Suppressor macrophage treated with lipopolysaccharide for 1 hour (primary cell): ENCODE results near the gene PRR3.
A peak's percentile ranks its signal among the peaks of the same experiment; 100 is the strongest.

Experiments used
- DNase-seq, 3 donors: peaks; one replicate each; pipeline ENCODE4 v3.0.0-alpha.2; 2020 to 2022

Gene PRR3

GRCh38 chr6:30541515-30542403 lies 15.3 kb upstream of the PRR3 start:
- peak; percentile 86 to 92 (median 89) for DNase-seq

GRCh38 chr6:30542404-30542725 lies 14.7 kb upstream of the PRR3 start:
- DNase-seq, result no peak

DNA sequence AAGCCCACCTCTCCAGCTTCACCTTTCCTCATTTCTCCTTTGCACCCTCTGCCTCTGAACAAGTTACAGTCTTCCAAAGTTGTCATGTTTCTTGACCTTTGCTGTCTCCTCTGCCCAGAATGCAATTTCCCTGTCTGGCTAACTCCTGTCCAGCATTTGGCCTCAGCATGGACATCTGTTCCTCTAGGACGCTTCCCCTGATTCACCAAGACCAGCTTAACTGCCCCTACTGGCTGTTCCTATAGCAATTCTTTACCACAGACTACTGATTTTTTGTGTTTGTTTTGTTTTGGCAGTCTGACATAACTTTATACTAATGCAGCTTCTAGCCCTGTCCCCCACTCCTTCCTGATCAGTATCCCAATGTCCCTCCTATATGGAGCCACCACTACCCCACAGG lies 14.2 kb upstream of the PRR3 start:
- no peak for DNase-seq

GRCh38 chr6:30543821-30544220 lies 13.3 kb upstream of the PRR3 start:
- no peak for DNase-seq

DNA sequence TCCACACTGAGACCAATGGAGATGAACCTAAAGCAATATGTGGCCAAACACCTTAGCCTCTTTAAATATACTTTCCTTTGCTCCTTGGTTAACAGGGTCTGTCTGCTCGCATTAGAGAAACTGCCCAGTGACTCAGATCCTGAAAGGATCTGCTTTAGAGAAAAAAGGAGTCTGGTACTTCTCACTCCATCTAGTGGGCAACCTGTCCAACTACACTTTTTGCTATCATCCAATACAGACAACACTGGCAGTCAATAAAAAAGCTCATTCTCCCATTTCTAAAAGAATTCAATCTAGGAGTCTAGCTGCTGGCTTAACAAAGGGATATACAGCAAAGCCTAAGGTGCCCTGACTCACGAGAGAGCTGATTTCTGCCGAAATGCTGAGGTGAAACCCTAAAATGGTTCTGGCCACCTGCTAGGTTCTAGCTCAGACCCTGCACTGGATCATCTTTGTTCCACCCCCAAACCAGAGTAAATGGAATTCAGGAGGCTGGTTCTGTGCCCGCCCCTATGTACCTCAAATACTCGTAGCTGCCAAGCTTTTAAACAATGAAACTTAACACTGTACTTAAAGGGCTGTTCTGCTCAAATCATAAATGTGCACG lies 12.3 kb upstream of the PRR3 start:
- peak; percentile 75 to 88 (median 85) for DNase-seq

DNA sequence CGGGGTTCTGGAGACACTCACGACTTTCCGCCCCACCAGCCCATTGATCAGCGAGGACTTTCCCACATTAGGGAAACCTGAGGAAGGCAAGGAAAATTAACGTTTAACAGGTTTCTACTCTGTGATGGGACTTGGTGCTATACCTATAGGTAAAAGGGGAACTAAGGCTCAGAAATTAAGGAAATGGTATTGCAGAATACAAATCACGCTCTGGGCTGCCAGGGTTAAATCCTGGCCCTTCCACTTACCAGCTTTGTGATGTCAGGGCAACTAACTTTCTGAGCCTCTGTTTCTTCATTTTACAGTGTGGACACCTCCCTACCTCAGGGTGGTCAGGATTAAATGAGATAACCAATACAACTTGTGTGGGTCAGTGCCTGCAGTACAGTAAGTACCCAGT lies 9.6 kb upstream of the PRR3 start:
- DNase-seq, result no peak

- no peak for DNase-seq
Measured at GRCh38 chr6:30548375-30548774, 8.7 kb upstream of the PRR3 start.

- DNase-seq, result no peak
Measured at GRCh38 chr6:30554404-30554803, 2.7 kb upstream of the PRR3 start.

DNA sequence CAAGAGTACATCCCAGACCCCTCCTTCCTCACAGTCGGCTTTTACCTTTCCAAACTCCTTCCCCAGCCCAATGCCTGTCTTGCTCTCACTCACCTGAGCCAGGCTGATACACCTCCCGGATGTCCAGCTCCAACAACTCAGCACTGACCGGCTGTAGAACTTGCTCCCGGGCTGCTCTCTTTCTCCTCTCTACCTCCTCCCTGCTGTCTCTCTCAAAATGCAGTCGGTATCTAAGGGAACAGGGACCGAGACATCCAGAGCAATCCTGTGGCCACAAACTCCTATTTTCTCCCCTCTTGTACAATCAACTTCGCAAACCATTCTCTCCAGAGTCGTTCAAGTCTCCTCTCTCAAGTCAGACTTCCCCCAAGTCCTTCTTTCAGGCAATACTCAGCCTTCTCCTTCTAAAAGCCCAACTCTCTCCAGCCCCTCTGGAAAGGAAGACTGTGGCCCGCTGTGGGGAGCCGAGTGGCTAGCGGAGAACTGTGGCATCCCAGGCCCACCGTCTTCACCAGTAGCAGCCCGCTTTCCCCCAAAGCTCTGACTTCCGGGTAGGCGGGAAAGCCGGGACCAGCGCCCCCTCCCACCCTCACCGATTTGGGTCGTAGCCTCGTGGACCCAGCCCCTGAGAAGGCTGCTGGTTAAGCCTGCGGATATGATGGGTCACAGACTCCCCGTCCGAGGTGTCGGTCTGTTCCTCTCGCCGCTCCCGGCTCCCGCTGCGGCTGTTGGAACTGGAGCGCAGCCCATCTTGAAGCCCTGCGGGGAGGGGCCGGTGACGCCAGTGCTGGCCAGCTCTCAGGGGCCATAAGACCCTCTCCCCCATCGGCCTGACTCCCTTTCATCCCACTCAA lies 1.9 kb upstream of the PRR3 start:
- peak in 2 of 3 donors; percentile 27 to 43 for DNase-seq

GRCh38 chr6:30555816-30556065 lies 1.4 kb upstream of the PRR3 start:
- no peak for DNase-seq

GRCh38 chr6:30556066-30556905 lies 809 bp upstream of the PRR3 start, which contains the start of gene GNL1:
Gene GNL1, minus strand, starts transcription at chr6:30556489. Its CDS starts 286 bp downstream, at chr6:30556203.
- peak; percentile 90 to 95 (median 91) for DNase-seq

DNA sequence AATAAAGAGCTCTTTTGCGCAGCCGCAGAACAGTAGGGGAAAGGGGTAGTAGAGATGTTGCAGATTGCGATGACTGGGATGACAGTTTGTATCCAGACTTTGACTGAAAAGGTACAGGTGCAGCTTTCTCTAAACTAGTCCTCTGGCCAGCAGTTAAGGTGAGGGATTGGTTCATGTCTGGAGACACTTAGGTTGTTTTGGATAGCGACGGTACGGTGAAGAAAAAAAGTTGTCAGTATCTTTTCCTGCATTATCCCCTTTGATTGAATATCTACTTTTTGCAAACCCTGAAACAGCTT lies 537 bp downstream of the PRR3 start:
- DNase-seq, result peak in 2 of 3 donors; percentile 70 to 72

- DNase-seq, result no peak
Measured at GRCh38 chr6:30560930-30561329, 3.8 kb downstream of the PRR3 start.

DNA sequence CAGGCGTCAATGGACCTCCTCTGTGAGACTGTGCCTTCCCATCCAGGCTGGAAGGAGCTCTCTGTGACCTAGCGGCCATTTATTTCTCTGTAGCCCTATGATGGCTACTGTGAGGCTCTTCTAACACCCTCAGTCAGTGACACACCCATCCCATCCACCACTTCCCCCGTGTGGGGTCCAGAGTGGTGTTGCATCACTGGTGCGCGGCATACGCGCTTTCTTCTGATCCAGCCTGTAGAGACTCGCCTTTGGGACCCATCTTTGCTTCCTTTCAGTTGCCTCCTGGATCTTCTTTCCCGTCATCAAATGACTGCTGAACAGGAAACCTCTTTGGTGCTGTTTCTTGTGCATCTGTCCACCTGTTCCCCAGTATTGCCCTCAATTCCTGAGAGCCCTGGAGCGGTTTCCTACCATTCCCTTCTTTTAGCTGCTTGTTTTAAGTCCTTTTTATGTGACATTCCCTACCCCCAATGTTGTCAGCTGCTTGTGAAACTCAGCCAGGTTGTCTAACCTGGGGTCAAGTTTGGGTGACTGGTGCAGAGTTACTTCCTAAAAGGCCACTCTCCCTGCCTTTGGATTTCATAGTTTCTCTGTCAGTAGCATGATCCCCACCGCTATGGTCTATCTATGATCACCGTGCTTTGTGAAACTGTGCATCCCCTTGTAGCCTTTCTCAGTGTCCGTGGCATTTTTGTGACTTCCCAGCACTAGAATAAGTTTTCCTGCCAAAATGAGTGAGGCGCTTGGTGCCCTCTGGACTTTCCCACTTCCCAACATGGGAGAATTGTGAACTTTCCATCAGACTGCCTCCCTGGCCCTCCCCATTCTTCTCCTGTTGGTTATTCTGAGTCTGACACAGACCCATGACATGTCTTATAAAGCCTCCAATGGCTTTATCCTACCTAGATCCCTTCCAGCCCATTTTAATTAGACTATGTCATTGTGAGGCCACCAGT lies 5.7 kb downstream of the PRR3 start:
- DNase-seq, result no peak

DNA sequence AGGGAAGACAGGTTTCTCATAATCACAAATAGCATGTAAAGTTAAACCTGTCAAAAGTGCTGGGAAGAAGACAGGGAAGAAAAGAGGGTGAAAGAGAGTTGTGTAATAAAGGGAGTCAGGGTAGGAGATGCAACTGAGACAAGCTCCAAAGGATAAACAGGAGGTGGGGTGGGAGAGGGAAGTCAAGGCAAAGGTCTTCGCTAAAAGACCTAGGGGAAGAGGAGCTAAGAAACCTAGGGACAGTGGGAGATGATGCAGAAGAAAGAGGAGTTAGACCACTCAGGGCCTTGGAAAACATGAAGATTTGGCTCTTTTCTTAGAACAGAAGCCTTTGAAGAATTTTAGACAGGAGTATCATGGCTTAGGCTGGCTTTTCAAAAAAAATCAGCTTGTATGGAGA lies 7.0 kb downstream of the PRR3 start:
- no peak for DNase-seq

- DNase-seq, result no peak
Measured at GRCh38 chr6:30565772-30566171, 8.7 kb downstream of the PRR3 start.

GRCh38 chr6:30568245-30568644 lies 11.2 kb downstream of the PRR3 start:
- DNase-seq, result no peak

DNA sequence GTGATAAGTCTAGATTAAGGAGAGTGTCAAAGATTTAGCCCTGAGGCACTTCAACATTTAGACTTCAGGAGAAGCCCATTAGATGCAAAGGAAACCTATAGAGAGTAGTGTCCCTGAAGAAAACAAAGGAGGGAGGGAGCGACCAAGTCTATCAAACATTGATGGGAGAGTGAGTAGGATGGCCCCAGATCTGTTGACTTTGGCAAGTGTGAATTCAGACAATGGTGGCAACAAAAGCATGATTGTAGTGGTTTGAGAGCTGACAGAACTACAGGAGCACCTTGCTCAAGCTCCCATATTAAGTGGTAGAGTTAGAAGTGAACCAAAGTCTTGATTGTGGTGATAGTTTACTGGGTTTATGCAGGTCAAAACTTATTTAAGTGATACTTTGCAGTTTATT lies 13.2 kb downstream of the PRR3 start:
- DNase-seq, result no peak

DNA sequence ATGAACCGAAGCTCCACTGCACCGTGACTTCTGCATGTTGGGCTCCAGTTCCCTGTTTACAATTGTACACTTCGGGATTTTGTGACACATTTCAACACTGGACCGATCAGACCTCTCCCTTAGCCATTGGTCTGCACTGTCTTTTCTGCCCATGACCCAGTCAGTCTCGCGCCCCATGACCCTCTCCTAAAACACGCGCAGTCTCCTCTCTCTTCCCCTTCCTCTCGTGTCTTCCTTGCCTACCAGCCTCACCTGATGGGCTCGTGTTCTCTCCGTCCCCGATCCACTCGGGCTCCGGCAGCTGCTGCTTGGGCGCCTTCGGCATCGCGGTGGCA lies 13.6 kb downstream of the PRR3 start:
- peak; percentile 53 to 63 (median 55) for DNase-seq

- DNase-seq, result peak; percentile 99 to 100 (median 100)
Measured at GRCh38 chr6:30571075-30571761, 14.1 kb downstream of the PRR3 start, which contains the start of gene ABCF1. Gene ABCF1, plus strand, starts transcription at chr6:30571442. Its CDS starts 46 bp downstream, at chr6:30571488.

GRCh38 chr6:30571762-30572082 lies 14.6 kb downstream of the PRR3 start:
- peak in 1 of 3 donors; percentile 26 for DNase-seq
